Measurements from ENCODE around the gene IER3IP1.

Gene IER3IP1

DNA sequence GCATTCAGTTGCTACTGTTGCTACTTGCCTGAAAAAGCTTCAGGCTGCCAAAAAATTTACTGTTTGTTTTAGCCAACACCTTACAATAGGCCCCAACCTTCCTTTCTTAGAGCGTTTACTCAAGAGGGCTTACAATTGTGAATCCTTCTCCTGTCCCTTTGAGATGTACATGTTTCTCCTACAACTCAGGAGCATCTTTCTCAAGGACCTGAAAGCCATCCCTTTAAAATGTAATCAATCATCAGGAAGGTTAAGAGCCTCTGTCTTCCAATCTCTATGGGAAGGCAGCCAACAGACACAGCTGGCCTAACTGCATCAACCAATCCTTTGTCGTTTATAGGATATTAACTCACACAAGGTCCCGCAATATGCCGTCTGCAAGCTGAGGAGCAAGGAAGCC, 3.4 kb upstream of the IER3IP1 start:
- Histone ChIP-seq H3K4me3 (ENCODE audit: low read depth, low read length) (no peak overlapping the region), H3K36me3 (no peaks in the 10 kb centered on the region), H3K27me3 (no peaks in the 10 kb centered on the region), H3K4me1 (peaks cover 5% of the 10 kb centered on the region), H3K9me3 (no peaks in the 10 kb centered on the region)
- TF ChIP-seq, protein P1, sequence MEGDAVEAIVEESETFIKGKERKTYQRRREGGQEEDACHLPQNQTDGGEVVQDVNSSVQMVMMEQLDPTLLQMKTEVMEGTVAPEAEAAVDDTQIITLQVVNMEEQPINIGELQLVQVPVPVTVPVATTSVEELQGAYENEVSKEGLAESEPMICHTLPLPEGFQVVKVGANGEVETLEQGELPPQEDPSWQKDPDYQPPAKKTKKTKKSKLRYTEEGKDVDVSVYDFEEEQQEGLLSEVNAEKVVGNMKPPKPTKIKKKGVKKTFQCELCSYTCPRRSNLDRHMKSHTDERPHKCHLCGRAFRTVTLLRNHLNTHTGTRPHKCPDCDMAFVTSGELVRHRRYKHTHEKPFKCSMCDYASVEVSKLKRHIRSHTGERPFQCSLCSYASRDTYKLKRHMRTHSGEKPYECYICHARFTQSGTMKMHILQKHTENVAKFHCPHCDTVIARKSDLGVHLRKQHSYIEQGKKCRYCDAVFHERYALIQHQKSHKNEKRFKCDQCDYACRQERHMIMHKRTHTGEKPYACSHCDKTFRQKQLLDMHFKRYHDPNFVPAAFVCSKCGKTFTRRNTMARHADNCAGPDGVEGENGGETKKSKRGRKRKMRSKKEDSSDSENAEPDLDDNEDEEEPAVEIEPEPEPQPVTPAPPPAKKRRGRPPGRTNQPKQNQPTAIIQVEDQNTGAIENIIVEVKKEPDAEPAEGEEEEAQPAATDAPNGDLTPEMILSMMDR (IDR thresholded peaks at IDR 0.05; ENCODE audit: low read depth, low read length): no peak
- DNase-seq: peak; percentile 10

DNA sequence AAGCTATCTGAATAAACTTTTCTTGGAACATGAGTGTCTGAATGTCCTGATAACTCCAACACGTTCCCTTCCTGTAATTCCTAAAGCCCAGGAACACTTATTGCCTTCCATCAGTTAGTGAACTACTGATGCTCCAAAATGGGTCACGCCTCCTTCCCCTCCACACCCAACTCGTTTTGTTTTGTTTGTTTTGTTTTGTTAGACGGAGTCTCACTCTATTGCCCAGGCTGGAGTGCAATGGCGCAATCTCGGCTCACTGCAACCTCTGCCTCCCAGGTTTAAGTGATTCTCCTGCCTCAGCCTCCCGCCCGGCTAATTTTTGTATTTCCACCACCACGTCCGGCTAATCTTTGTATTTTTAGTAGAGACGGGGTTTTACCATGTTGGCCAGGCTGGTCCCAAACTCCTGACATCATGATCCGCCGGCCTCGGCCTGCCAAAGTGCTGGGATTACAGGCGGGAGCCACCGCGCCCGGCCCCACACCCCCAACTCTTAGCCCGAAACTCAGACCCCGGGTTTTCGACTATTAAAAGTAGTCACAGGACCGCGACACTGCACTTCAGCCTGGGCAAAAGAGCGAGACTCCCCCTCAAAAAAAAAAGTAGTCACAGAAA, 774 bp downstream of the IER3IP1 start:
- no peaks in the 10 kb centered on the region for H3K9me3 ChIP-seq
- TF ChIP-seq, protein P1 (IDR thresholded peaks at IDR 0.05; ENCODE audit: low read depth, low read length): no peak
- H3K4me1 ChIP-seq: no peaks in the 10 kb centered on the region; the same call in 1 of the 2 replicates
- peak; percentile 7 for DNase-seq
- H3K27me3 ChIP-seq: no peaks in the 10 kb centered on the region
- H3K4me3 ChIP-seq (ENCODE audit: low read depth, low read length): peak overlapping the region; percentile 81
- H3K36me3 ChIP-seq: no peaks in the 10 kb centered on the region; the same call in 1 of the 2 replicates

DNA sequence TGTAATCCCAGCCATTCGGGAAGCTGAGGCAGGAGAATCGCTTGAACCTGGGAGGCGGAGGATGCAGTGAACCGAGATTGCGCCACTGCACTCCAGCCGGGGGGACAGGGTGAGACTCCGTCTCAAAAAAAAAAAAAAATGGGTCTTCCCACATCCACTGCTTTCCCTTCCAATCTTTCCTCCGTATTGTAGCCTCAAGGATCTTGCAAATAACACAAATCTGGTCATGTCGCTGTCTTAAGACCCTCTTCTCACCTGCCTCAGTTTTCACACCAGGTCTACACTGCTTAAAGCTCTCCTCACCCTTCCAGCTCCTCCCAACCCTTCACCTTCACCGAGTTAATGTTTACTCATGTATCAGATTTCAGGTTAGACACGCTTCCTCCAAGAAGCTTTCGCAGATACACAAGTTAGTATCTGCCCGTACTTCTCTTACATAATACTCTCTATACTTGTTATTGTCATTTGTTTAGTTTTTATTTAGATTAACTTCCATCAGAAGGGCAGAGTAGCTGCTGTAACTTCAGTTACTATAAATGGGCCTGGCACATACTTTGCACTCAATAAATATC, 1.5 kb downstream of the IER3IP1 start:
- H3K27me3 ChIP-seq: no peaks in the 10 kb centered on the region
- TF ChIP-seq, protein P1 (IDR thresholded peaks at IDR 0.05; ENCODE audit: low read depth, low read length): no peak
- H3K36me3 ChIP-seq: no peaks in the 10 kb centered on the region; the same call in 1 of the 2 replicates
- no peaks in the 10 kb centered on the region; the same call in 1 of the 2 replicates for H3K4me1 ChIP-seq
- peak overlapping the region; percentile 81 for H3K4me3 ChIP-seq (ENCODE audit: low read depth, low read length)
- no peak for DNase-seq
- no peaks in the 10 kb centered on the region for H3K9me3 ChIP-seq

DNA sequence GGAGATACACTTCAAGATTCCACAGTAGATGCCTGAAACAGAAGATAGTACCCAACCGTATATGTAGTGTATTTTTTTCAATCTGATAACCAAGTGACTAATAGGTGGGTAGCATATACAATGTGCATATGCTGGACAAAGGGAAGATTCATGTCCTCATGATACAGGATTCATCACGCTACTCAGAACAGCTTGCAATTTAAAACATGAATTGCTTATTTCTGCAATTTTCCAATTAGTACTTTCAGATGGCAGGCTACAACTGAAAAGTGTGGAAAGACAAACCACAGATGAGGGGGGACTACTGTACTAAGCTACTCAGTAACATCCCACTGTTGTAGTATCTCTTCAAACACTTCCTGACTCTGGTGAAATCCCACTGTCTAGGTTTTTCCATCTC, 3.7 kb downstream of the IER3IP1 start:
- no peak overlapping the region for H3K4me3 ChIP-seq (ENCODE audit: low read depth, low read length)
- TF ChIP-seq, protein P1 (IDR thresholded peaks at IDR 0.05; ENCODE audit: low read depth, low read length): no peak
- no peaks in the 10 kb centered on the region; the same call in 1 of the 2 replicates for H3K36me3 ChIP-seq
- H3K4me1 ChIP-seq: no peaks in the 10 kb centered on the region
- no peaks in the 10 kb centered on the region for H3K27me3 ChIP-seq
- no peak for DNase-seq
- no peaks in the 10 kb centered on the region for H3K9me3 ChIP-seq

DNA sequence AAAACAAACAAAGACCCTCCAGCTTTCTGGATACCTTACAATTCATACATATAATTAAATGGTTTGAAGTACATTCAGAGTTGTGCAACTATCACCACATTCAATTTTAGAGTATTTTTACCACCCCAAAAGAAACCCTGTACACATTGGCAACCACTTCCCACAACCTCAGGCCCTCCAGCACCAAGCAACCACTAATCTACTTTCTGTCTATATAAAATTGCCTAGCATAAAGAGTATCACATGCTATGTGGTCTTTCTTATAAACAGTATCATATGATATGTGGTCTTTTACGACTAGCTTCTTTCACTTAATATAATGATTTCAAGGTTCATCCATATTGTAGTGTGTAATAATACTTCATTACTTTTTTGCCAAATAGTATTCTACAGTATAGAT, 7.3 kb downstream of the IER3IP1 start:
- no peak for DNase-seq
- TF ChIP-seq, protein P1 (IDR thresholded peaks at IDR 0.05; ENCODE audit: low read depth, low read length): no peak
- Histone ChIP-seq H3K4me3 (ENCODE audit: low read depth, low read length) (no peak overlapping the region), H3K27me3 (no peaks in the 10 kb centered on the region), H3K4me1 (no peaks in the 10 kb centered on the region), H3K9me3 (no peaks in the 10 kb centered on the region), H3K36me3 (no peaks in the 10 kb centered on the region; the same call in 1 of the 2 replicates)

DNA sequence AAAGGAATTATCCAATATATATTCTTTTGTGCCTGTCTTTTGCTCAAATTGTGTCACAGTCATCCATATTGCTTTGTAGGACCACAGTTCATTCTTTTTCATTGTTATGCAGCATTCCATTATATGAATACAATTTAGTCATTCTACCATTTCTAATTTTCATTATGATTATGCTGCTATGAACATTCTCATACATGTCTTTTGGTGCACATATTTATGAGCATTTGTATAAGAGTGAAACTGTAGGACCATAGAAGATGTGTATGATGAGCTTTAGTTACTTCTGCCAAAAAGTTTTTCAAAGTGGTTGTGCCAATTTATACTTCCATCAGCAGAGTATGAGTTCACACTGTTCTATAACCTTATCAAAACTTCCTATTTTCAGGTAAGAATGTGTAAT, 7.7 kb downstream of the IER3IP1 start:
- no peak for DNase-seq
- no peaks in the 10 kb centered on the region for H3K9me3 ChIP-seq
- H3K4me3 ChIP-seq (ENCODE audit: low read depth, low read length): no peak overlapping the region
- TF ChIP-seq, protein P1 (IDR thresholded peaks at IDR 0.05; ENCODE audit: low read depth, low read length): no peak
- no peaks in the 10 kb centered on the region for H3K27me3 ChIP-seq
- H3K4me1 ChIP-seq: no peaks in the 10 kb centered on the region
- no peaks in the 10 kb centered on the region for H3K36me3 ChIP-seq
